Stimulated activated CD8-positive, alpha-beta memory T cell treated with anti-CD3 and anti-CD28 coated beads, Interleukin-4, amount 100 ng/mL, for 4 hours (primary cell): Measurements from ENCODE around the gene WDR70.
"Not testable (repeated sequence)": the region's sequence is repeated elsewhere in the genome, so short reads cannot be mapped to it uniquely, and the experiment has no call there.

Experiments used
- DNase-seq, 2 donors: peaks; one replicate each; pipeline ENCODE4 v3.0.0-alpha.2; 2020; ENCODE audit warnings: low read depth in 2 of 2, low spot score in 1 of 2

Gene WDR70

GRCh38 chr5:37511646-37512045 is 132.5 kb downstream of the WDR70 start:
- no peak for DNase-seq

- DNase-seq = no peak
Measured at GRCh38 chr5:37514946-37515345, 135.8 kb downstream of the WDR70 start.

DNA sequence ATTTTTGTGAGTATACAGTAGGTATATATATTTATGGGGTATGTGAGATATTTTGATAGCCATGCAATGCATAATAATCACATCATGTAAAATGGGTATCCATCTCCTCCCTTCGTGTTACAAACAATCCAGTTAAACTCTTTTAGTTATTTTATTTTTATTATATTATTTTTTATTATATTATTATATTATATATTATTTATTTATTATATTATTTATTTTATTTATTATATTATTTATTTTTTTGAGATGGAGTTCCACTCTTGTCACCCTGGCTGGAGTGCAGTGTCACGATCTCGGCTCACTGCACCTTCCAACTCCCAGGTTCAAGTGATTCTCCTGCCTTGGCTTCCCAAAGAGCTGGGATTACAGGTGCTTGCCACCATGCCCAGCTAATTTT is 138.6 kb downstream of the WDR70 start:
- no peak for DNase-seq

GRCh38 chr5:37518356-37518755 is 139.2 kb downstream of the WDR70 start:
- DNase-seq = not testable (repeated sequence)

DNA sequence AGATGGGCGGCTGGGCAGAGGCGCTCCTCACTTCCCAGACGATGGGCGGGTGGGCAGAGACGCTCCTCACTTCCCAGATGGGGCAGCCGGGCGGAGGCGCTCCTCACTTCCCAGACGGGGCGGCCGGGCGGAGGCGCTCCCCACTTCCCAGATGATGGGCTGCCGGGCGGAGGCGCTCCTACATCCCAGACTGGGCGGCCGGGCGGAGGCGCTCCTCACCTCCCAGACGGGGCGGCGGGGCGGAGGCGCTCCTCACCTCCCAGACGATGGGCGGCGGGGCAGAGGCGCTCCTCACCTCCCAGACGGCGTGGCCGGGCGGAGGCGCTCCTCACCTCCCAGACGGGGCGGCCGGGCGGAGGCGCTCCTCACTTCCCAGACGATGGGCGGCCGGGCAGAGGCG is 140.2 kb downstream of the WDR70 start:
- no peak for DNase-seq

DNA sequence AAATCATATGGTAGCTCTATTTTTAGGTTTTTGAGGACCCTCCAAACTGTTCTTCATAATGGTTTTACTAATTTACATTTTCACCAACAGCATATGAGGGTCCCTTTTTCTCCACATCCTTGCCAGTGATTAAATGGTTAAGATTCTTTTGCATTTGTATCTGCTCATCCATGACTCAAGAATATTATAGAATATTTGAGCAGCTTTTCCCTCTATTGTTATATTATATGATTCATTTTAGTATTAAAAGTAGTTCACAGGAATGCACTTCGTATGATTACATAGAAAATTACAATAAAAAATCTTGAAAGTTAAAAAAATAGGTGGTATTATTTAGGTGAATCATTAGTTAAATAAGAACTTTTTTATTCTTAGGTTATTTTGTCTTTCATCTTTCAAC is 140.7 kb downstream of the WDR70 start:
- DNase-seq = no peak

DNA sequence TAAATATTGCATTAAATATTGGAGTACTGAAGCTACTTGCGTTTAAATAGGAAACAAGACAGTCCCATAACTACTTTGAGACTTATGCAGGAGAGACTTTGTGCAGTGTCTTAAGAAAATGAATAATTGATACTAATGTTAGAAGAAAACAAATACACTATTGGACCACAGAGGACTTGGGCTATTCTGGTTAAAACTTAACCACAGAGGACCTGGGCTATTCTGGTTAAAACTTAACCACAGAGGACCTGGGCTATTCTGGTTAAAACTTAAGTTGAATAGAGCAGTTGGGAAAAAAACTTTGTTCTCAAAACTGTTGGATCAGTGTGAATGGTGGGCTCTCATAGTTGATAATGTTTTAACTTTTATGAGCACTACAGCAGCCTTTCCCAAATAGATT is 141.7 kb downstream of the WDR70 start:
- DNase-seq = no peak

GRCh38 chr5:37532976-37533740 is 154.0 kb downstream of the WDR70 start:
- DNase-seq = no peak

DNA sequence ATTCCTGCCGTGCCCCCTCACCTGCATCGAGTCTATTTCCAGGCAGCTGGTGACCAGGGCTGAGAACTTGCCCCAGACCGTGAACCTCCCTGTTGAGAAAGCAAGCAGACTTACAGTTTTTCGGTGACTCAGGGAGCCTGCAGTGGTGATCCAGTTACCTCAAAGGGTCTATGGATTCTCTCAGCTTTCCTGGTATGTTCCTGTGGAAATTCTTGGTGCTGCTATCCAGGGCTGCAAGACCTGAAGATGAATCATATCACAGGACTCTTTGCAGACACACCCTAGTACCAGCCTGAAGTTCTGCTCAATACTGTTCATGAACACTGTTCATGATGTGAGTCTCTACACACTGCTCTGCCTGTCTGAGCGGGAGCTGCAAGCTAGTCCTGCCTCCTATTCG is 154.7 kb downstream of the WDR70 start:
- DNase-seq = no peak

- no peak for DNase-seq
Measured at GRCh38 chr5:37539459-37539858, 160.3 kb downstream of the WDR70 start.

DNA sequence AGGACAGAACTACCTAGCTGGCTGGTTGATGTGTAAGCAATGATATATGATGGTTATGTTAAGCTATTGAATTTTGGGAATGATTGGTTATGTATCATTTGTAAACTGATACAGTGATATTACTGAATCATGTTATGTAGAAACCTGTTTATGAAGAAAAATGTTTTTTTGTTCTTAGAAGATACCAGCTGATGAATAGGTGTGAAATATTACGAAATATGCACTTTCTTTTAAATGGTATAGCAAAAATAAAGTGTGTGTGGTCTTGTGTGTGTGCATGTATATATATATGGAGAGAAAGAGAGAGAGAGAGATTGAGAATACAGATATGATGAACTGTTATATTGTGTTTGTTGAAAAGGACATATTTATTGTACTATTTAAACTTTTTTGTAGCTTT is 164.1 kb downstream of the WDR70 start:
- DNase-seq = no peak

DNA sequence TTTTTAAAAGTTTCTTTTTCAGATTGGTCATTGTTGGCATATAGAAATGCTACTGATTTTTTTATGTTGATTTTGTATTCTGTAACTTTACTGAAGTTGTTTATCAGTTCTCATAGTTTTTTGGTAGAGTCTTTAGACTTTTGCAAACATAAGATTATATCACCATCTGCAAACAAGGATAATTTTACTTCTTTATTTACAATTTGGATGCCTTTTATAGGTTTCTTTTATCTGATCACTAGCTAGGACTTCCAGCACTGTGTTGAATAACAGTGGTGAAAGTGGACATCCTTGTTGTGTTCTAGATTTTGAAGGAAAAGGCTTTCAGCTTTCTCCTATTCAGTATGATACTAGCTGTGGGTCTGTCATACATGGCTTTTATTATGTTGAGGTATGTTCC is 170.3 kb downstream of the WDR70 start:
- no peak for DNase-seq

DNA sequence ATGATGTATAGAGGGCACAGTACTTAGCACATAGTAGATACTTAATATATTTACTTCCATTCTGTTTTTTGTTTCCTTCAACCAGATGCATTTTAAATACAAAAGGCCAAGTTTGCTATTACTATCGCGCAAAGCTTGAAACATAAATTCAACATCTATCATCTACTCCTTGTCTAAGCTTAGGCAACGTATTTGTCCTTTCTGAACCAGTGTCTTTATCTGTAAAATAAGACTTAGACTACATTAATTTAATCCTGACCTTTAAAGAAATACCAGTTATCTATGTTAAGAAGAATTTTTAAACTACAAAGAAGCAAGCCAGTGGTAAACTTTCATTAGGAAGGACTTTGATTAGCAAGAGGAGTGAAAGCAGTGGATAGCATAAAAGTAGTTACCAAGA is 173.0 kb downstream of the WDR70 start:
- no peak for DNase-seq

DNA sequence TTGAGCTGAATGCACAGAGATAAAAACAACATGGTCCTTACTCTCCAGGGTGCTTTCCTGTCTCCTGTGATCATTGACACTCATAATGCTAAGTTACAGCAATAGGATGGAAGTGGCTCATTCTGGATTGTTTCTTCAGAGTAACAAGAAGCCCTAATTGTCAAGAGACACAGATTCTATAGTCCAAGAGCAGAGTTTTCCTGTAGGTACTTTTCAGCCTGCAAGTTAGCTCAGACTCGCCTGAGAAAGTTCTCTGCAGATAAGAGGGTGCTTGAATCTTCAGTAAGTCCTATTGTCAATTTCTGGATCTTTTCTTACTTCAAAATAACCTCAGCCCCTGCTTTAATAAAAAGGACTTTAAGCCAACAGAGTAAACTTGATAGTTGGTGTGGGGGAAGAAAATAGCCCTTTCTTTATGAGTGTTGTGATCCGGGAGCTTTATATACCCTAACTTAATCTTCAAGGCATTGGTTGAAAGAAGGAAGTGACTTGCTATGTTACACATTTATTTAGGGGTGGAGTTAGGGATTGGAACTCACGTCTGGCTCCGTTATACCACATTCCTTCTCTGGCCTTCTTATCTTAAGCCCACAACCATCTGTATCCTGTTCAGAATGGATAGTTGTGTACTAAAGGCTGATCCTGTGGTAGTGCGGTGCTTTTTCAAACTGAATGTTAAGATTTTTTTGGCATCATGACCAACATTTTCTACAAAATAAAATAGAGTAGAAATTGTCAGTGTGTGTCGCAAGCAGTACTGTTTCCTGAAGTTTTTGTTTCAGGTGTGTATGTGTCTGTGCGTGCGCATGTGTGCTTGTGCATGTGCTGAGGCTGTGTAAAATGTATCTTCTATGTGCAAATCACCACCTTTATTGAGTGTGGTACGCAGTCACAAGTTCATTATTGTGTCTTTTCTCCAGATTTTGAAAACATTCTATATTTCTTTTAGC is 173.9 kb downstream of the WDR70 start:
- no peak for DNase-seq

DNA sequence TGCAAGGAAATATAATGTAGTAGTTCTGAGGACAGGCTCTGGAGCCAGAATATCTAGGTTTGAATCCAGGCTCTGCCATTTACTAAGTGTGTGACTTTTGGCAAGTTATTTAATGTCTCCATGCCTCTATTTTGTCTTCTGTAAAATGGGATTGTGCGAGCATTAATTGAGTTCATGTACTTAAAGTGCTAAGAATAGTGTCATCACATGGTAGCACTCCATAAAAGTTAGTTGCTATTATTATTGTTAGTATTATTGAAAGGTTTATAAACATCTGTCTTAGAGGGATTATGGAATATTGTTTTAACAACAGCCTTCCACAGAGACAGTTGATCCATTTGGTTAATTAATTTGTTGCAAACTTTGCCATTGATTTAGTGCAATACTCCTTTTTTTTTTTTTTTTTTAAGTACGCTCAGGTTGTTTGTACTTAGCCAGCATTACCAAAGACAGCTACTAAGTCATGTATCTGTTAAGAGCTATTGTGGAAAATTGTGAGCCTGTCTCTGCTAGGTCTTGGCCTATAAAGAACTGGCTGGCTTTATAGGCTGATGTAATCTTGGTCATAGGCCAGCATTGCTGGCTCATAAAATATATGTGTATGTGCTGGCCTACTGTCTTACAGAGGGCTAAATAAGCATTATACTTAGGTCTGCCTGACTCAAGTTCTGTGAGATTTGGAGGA is 174.7 kb downstream of the WDR70 start:
- no peak for DNase-seq

- no peak for DNase-seq
Measured at GRCh38 chr5:37554405-37554739, 175.3 kb downstream of the WDR70 start.

DNA sequence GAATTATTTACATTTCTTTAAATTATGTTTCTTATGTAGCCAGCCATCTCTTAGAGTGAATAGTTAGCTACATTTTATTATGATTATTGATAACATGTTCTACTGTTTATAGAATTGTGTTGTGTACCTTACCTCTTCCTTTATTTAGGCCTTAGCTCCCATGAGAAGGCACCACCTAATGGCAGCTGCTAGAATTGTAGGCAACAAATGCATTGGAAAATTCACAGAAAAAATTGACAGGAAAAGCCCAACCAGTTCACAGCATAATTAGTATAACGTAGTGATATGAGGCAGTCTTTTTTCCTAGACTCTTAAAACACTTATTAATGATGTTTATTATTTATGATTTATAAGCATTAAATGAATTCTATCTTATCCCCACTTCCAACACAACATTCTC is 175.8 kb downstream of the WDR70 start:
- DNase-seq = no peak

GRCh38 chr5:37557734-37558293 is 178.7 kb downstream of the WDR70 start:
- DNase-seq = no peak

DNA sequence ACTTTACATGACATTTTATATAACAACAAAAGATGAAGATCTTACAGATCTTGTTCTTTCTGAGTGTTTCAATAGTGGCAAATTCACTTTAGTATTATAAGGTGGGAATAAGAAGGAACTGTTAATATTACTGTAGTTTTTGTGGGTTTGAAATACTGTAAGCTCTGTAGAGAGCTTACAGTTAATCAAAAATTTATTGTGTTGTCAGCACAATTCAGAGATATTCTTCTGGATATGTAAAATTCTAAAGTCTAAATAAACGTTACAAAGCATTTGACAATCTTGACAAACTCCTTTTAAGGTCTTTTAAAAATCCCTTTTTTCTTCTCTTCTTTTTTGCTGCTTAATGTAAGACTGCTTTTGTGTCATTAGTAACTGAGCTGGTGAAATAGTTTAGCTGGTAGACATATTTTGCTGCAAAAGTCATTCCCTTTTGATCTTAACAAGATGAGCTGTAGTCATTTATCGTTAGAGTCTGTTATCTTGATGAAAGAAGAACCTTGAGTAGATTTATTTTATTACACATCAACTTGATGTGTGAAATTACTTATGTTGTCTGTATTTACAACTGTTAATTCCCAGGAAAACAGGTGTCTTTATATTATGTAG is 186.0 kb downstream of the WDR70 start:
- no peak for DNase-seq

DNA sequence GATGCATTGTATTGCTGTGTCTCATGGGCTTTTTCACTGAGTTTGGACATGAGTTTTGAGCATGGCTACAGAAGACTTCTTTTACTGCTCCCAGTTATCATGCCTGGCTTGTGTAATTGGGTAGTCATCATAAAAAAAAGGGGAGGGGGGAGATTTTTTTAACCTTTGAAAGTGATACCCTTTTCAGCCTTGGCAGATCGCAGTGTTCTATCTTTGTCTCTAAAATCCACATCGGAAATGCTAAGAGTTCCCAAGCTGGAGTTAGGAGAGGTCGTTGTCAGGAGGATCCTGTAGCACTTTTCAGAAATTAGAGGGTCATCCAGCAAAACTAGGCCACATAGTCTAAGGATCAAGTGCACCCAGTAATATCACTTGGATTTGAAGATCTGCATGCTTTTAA is 188.4 kb downstream of the WDR70 start:
- DNase-seq = no peak
